SK-N-MC (cell line): ENCODE data around the gene SFSWAP.
A peak's percentile ranks its signal among the peaks of the same experiment; 100 is the strongest.
"Not testable (repeated sequence)": the region's sequence is repeated elsewhere in the genome, so short reads cannot be mapped to it uniquely, and the experiment has no call there.

Experiments used
- DNase-seq: peaks from one replicate; pipeline ENCODE4 v3.0.0-alpha.2; 2011; ENCODE audit warnings: low read depth, low spot score
- H3K27ac ChIP-seq: fragments of 200-600 bp; sonication (generic); 2 replicates; pipeline ENCODE4 v1.5.1; 2016; ENCODE audit warnings: mixed run types
- H3K36me3 ChIP-seq: fragments of 200-600 bp; sonication (generic); 2 replicates; pipeline ENCODE4 v1.6.1; 2017; ENCODE audit warnings: antibody characterized with exemption, low read length, mixed read lengths; ENCODE audit not compliant: insufficient read depth
- H3K4me3 ChIP-seq: fragments of 200-600 bp; sonication (generic); 2 replicates; pipeline ENCODE4 v1.5.1; 2016
- H3K9ac ChIP-seq: fragments of 200-600 bp; sonication (generic); 2 replicates; pipeline ENCODE4 v1.8.0; 2017; ENCODE audit warnings: mixed run types, mixed read lengths; ENCODE audit not compliant: insufficient read length
- H3K9me3 ChIP-seq: fragments of 200-600 bp; sonication (generic); 2 replicates; pipeline ENCODE4 v1.6.1; 2017; ENCODE audit warnings: low read depth, mild to moderate bottlenecking, antibody characterized with exemption, low read length, moderate library complexity, mixed read lengths
- EZH2 ChIP-seq: fragments of 200-600 bp; sonication (generic); IDR thresholded peaks from one replicate; pipeline ENCODE4 v1.6.1; 2017; ENCODE audit warnings: antibody characterized with exemption
- FOXP2 ChIP-seq: optimal IDR thresholded peaks from 2 replicates; pipeline ENCODE3; 2011; ENCODE audit warnings: mild to moderate bottlenecking, moderate library complexity; ENCODE audit not compliant: insufficient read depth; ENCODE audit errors: extremely low read length, control extremely low read depth
- POLR2AphosphoS5 ChIP-seq: IDR thresholded peaks from 2 replicates; pipeline ENCODE4 v1.6.1; 2012; ENCODE audit warnings: mild to moderate bottlenecking, low read depth, low read length, borderline replicate concordance

Gene SFSWAP

DNA sequence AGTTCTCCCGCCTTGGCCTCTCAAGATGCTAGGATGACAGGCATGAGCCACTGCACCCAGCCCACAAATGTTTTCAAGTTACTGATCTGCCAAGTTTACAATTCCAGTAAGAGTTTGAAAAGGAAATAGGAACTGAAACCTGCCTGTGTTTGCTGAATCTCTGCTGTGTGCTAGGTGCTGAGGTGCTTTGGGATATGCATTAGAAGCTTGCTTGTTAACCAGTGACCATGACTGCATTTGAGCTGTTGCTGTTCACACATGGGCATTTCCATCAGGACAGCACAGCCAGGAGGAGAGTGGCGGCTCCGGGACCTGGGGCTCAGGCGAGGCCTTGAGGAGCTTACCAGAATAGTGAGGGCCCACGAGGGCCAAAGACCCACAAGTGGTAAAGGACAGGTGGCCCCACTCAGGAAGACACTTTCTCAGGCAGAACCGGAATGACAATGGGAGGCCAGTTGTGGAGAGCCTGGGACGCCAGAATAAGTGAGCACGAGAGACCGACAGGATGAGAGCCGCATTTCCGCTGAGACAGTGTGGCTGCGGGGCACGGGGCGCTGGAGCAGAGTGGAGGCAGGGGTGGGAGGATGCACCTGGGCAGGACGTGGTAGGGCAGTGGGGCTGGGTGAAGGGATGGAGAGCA is 62.8 kb downstream of the SFSWAP start:
- H3K9ac ChIP-seq = no peak overlapping the region
- no peak overlapping the region for H3K27ac ChIP-seq
- H3K9me3 ChIP-seq = no peaks in the 10 kb centered on the region
- DNase-seq = no peak
- H3K36me3 ChIP-seq = peaks cover 41% of the 10 kb centered on the region
- no peak overlapping the region for H3K4me3 ChIP-seq
- TF ChIP-seq FOXP2 = no peak
- TF ChIP-seq POLR2AphosphoS5 = no peak
- no peak for TF ChIP-seq EZH2

DNA sequence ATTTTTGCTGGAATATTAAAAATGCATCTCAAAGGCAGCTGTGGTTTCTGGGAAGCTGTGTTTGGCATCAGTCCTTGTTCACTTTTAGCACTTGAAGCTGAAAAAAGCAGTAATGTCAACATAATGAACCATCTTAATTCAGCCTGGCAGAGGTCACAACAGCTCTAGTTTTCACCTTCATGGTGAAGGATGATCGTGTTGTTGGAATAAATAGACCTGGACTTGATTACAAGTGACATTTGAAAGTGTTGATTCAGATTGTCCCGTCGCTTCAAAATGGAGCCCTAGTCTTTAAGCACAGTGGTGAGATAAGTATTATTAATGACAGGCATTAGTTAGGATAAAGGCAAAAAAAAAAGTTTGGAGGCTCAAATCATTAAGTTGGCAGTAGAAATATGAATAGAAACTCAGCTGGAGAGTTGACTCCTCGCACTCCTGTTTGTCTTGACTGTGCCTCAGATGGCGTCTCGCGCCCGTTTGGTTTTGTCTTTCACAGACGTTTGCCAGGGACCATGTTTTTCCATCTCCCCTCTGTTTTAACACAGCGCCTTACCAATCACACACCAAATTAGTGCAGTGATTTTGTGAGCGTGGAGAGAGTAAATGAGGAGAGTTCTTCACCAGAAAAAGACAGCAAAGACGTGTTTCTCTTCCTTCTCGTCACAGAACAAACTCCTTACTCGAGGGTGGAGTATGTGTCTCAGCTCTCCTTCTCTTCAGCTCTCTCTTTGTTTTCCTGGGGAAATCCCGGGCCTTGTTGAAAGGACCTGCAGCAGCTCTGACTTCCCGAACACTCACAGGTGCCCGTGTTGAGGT is 63.9 kb downstream of the SFSWAP start:
- Histone ChIP-seq H3K9me3 (no peaks in the 10 kb centered on the region), H3K36me3 (peaks cover 48% of the 10 kb centered on the region), H3K27ac (no peak overlapping the region), H3K4me3 (no peak overlapping the region), H3K9ac (no peak overlapping the region)
- TF ChIP-seq FOXP2 (no peak), EZH2 (no peak), POLR2AphosphoS5 (no peak)
- no peak for DNase-seq

DNA sequence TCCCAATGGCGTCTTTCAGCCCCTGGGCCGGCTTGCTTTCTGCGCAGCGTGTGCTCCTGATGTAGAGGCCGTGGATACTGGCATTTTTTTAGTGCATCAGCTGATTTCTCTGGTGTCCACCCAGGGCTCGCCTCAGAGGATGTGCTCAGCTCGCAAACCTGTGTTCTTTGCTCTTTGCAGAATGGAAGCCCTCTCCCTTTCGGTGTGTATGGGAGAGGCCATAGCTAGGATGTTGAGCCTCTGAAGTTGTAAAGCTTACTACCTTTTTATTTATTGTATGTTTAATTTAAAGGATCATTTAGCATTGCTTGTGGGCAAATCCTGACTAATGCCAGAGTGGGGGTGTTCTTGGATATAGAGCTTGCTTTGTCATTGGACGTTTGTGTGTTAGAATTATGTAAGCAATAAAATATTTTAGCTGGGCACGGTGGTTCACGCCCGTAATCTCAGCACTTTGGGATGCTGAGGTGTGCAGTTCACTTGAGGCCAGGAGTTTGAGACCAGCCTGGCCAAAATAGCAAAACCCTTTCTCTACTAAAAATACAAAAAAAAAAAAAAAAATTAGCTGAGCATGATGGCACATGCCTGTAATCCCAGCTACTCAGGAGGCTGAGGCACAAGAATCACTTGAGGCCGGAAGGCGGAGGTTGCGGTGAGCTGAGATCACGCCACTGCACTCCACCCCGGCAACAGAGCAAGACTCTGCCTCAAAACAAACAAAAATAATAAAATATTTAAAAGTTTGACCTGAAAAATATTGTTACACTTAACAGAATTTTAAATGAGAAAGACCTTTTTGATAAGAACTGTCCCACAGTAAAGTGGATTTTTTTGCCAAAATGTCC is 64.7 kb downstream of the SFSWAP start:
- TF ChIP-seq POLR2AphosphoS5 (no peak), FOXP2 (no peak), EZH2 (no peak)
- no peak overlapping the region for H3K9ac ChIP-seq
- H3K9me3 ChIP-seq = no peaks in the 10 kb centered on the region
- H3K4me3 ChIP-seq = no peak overlapping the region
- H3K27ac ChIP-seq = no peak overlapping the region
- DNase-seq = no peak
- H3K36me3 ChIP-seq = peaks cover 41% of the 10 kb centered on the region

DNA sequence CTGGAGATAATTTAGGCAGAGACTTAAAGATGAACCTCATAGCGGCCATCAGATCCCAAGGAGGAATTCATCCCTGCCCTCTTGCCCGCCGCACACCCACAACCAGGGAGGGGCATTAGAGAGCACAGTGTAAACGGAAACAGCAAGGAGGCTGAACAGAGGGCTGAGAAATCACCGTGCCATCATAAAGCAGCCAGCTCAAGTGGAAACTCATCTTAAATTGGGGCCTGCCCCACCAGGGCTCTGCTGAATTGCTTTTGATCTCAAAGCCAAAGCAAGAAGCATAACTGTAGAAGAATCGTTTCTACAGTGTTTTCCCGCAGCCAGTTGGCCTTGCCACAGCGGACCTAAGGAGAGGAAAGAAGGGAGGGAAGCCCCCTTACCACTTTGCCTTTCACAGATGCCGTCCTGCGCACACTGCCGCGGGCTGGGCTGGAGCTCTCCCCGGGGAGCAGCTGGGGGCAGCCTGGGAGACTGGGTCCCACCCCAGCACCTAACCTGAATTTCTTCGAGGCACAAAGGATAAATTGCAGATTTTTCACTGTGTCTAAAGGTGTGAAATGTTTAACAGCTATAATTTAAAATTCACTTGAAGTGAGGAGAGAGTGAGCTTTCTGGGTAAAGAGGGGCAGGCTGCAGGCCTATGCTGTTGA is 65.5 kb downstream of the SFSWAP start:
- Histone ChIP-seq H3K9ac (no peak overlapping the region), H3K4me3 (no peak overlapping the region), H3K27ac (no peak overlapping the region), H3K9me3 (no peaks in the 10 kb centered on the region), H3K36me3 (peaks cover 33% of the 10 kb centered on the region)
- TF ChIP-seq EZH2 = no peak
- no peak for TF ChIP-seq POLR2AphosphoS5
- no peak for TF ChIP-seq FOXP2
- no peak for DNase-seq

DNA sequence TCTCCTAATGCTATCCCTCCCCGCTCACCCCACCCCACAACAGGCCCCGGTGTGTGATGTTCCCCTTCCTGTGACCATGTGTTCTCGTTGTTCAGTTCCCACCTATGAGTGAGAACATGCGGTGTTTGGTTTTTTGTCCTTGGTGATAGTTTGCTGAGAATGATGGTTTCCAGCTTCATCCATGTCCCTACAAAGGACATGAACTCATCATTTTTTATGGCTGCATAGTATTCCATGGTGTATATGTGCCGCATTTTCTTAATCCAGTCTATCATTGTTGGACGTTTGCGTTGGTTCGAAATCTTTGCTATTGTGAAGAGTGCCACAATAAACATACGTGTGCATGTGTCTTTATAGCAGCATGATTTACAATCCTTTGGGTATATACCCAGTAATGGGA is 66.4 kb downstream of the SFSWAP start:
- H3K27ac ChIP-seq, DNase-seq, H3K9ac ChIP-seq, H3K4me3 ChIP-seq, H3K9me3 ChIP-seq: not testable (repeated sequence)
- H3K36me3 ChIP-seq = peaks cover 33% of the 10 kb centered on the region

DNA sequence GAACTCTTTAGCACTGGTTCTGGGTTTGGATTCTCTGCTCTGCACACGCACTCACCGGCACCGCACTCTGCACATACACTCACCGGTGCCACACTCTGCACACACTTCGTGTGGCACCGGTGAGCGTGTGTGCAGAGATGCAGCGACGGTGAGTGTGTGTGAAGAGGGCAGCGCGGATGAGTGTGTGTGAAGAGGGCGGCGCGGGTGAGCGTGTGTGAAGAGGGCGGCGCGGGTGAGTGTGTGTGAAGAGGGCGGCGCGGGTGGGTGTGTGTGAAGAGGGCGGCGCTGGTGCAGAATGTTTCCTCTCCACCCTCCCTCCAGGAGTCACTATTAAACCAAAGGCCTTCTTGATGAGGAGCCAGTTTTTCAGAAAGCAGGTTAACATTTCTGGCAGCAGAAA is 68.1 kb downstream of the SFSWAP start:
- no peak for DNase-seq
- H3K9me3 ChIP-seq = no peaks in the 10 kb centered on the region
- no peak overlapping the region for H3K4me3 ChIP-seq
- TF ChIP-seq EZH2 (no peak), POLR2AphosphoS5 (no peak), FOXP2 (no peak)
- H3K9ac ChIP-seq = no peak overlapping the region
- H3K27ac ChIP-seq = no peak overlapping the region
- H3K36me3 ChIP-seq = peaks cover 33% of the 10 kb centered on the region

DNA sequence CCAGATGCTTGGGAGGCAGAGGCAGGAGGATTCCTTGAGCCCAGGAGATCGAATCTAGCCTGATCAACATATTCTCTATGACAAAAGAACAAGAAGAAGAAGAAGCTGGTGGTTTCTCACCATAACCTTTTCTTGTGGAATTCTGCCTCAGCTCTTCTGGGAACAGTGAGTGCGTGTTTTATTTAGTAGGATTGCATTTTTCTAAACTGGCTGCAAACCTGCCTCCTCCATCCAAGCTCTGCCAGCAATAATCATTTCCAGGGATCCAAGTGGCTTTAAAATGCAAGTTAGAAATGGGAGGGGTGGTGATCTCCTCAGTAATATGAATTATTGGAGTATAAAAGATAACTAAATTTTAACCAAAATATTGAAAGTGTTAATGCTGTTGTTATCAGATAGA is 71.2 kb downstream of the SFSWAP start:
- no peaks in the 10 kb centered on the region for H3K9me3 ChIP-seq
- no peak for DNase-seq
- H3K4me3 ChIP-seq = no peak overlapping the region
- peaks cover 47% of the 10 kb centered on the region for H3K36me3 ChIP-seq
- H3K9ac ChIP-seq = no peak overlapping the region
- TF ChIP-seq POLR2AphosphoS5 (no peak), EZH2 (no peak), FOXP2 (no peak)
- no peak overlapping the region for H3K27ac ChIP-seq

DNA sequence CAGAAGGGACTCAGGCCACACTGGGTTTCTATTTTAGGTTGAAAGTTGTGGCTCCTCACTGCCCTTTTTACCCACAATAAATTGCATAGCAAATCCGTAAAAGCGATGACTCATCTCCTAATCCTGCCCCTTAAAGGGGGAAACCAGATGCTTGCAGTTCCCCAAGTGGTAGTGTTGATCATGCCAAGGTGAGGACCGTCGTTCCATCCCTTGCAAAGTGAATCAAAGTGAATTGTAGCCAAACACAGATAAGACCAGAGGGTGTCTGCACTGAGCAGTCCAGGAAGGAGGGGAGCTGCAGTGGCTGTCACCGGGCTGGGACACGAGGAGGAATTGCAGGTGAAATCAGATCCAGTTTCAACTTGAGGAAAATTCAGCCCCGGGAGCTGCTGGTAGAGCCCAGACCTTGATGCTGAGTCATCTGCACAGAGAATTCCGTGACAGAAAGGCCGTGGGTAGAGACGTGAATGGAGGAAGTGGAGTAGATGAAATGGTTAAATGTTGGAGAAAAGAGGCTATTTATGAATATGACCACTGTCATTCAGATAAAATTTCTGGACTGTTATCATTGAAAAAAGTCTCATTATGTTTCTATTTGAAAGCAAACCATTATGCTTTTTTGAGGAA is 73.1 kb downstream of the SFSWAP start:
- peak overlapping the region; percentile 67 for H3K27ac ChIP-seq
- peak overlapping the region; percentile 20 for H3K9ac ChIP-seq
- peaks cover 42% of the 10 kb centered on the region for H3K36me3 ChIP-seq
- H3K9me3 ChIP-seq = no peaks in the 10 kb centered on the region
- no peak for DNase-seq
- TF ChIP-seq EZH2 = no peak
- TF ChIP-seq POLR2AphosphoS5 = no peak
- TF ChIP-seq FOXP2 = no peak
- no peak overlapping the region for H3K4me3 ChIP-seq
